ENCODE data around the gene ZFAND3. TPM values are rescaled to one million over a fixed set of nuclear protein-coding genes. Genes with fewer than 3 reads are reported as not detected.
"Not testable (repeated sequence)": the region's sequence is repeated elsewhere in the genome, so short reads cannot be mapped to it uniquely, and the experiment has no call there.

The ZFAND3 gene
- total RNA-seq, 1 experiment from 2014 or later, result 107 TPM

DNA sequence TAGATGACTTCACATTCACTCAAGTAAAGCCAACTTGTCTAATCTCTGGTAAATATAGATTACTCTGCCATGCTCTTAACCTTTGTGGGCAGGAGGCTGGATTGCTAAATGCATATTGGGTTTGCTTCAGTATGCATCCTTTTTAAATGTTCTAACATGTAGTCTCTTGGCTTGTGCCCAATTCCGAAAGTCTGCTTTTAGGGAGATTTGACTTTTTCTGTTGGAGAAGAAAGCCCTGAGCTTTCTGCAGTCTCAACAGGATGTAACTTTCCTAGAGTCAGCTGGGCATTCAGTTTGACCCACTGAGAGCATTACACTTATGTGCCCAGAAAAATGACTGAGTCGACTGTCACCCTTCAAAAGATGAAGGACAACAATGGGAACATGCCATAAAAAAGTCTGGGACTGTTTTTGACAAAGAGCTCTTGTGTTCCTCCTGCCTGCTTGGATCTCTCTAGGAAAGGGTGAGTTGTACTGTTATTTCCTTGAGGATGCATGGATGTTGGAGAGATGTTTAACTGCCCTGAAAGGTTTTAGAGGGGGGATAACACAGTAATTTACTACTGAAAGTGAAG lies 299.4 kb downstream of the ZFAND3 start:
- POLR2A ChIA-PET, result no interaction called here

DNA sequence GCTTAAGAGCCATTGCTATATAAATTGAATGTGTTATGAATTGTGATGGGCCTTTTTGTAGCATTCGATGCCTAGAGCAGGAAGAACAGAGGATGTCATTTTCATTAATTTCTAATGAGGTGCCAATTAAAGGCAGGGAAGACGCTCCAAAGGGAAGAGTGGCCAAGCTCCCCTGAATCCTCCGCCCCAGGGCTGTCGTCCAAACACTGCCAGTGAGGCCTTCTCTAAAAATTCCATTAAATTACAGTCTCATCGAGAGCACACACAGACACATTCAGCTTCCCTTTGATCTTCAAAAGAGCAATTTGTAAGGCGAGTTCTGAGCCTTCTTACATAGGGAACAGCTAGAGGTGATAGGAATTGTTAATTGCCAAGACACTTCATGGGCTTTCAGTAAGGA lies 300.0 kb downstream of the ZFAND3 start:
- no TSS peak for BruUV-seq (replicated peaks)
- no peak overlapping the region for H3K4me3 ChIP-seq (ENCODE audit: low read depth, low read length)
- Mint-ChIP-seq H3K4me1 (ENCODE audit: low read depth, unreplicated experiment) (peaks cover 11% of the 10 kb centered on the region), H3K9me3 (ENCODE audit: unreplicated experiment) (no peaks in the 10 kb centered on the region), H3K27me3 (ENCODE audit: insufficient read depth, unreplicated experiment) (no peaks in the 10 kb centered on the region), H3K4me3 (ENCODE audit: unreplicated experiment) (no peak overlapping the region), H3K27ac (ENCODE audit: unreplicated experiment) (no peak overlapping the region), H3K36me3 (ENCODE audit: insufficient read depth, unreplicated experiment) (peaks cover 48% of the 10 kb centered on the region)
- ChIA-PET CTCF (no interaction called here), POLR2A (no interaction called here)
- intact Hi-C loops (cut with micrococcal nuclease; ENCODE audit: unreplicated experiment), result loop anchor here (10.0 kb wide), 1 partner anchor 85 kb away; no protein-coding TSS in a partner anchor
- H3K36me3 ChIP-seq (ENCODE audit: control insufficient read depth, insufficient read depth, low read length), result peaks cover 2% of the 10 kb centered on the region; the same call in 1 of the 2 replicates
- peaks cover 13% of the 10 kb centered on the region; the same call in 1 of the 2 replicates for H3K4me1 ChIP-seq
- no peaks in the 10 kb centered on the region for H3K27me3 ChIP-seq (replicated peaks; ENCODE audit: control insufficient read depth, insufficient read depth, low read length)
- no peaks in the 10 kb centered on the region for H3K9me3 ChIP-seq
- TF ChIP-seq, protein P1, sequence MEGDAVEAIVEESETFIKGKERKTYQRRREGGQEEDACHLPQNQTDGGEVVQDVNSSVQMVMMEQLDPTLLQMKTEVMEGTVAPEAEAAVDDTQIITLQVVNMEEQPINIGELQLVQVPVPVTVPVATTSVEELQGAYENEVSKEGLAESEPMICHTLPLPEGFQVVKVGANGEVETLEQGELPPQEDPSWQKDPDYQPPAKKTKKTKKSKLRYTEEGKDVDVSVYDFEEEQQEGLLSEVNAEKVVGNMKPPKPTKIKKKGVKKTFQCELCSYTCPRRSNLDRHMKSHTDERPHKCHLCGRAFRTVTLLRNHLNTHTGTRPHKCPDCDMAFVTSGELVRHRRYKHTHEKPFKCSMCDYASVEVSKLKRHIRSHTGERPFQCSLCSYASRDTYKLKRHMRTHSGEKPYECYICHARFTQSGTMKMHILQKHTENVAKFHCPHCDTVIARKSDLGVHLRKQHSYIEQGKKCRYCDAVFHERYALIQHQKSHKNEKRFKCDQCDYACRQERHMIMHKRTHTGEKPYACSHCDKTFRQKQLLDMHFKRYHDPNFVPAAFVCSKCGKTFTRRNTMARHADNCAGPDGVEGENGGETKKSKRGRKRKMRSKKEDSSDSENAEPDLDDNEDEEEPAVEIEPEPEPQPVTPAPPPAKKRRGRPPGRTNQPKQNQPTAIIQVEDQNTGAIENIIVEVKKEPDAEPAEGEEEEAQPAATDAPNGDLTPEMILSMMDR (IDR thresholded peaks at IDR 0.05; ENCODE audit: insufficient read depth in 1 of 2, low read depth in 1 of 2, low read length in 1 of 2, severe bottlenecking in 1 of 2, unreplicated experiment in 1 of 2), result no peak
- no peak for DNase-seq

More for the DNA sequence above, 299.4 kb downstream of the ZFAND3 start:
- CTCF ChIA-PET, result interaction anchor here (0.6 kb wide), 1 partner anchor 328 kb away, joined by 7 read pairs; no protein-coding TSS in a partner anchor
- H3K27me3 ChIP-seq (replicated peaks; ENCODE audit: control insufficient read depth, insufficient read depth, low read length), result no peaks in the 10 kb centered on the region
- peaks cover 2% of the 10 kb centered on the region; the same call in 1 of the 2 replicates for H3K36me3 ChIP-seq (ENCODE audit: control insufficient read depth, insufficient read depth, low read length)
- no peaks in the 10 kb centered on the region for H3K27me3 Mint-ChIP-seq (ENCODE audit: insufficient read depth, unreplicated experiment)
- H3K36me3 Mint-ChIP-seq (ENCODE audit: insufficient read depth, unreplicated experiment), result peaks cover 47% of the 10 kb centered on the region
- H3K9me3 Mint-ChIP-seq (ENCODE audit: unreplicated experiment), result no peaks in the 10 kb centered on the region
- H3K4me3 ChIP-seq (ENCODE audit: low read depth, low read length), result no peak overlapping the region
- H3K4me1 ChIP-seq, result peaks cover 15% of the 10 kb centered on the region; the same call in 1 of the 2 replicates
- TF ChIP-seq, protein P1 (IDR thresholded peaks at IDR 0.05; ENCODE audit: insufficient read depth in 1 of 2, low read depth in 1 of 2, low read length in 1 of 2, severe bottlenecking in 1 of 2, unreplicated experiment in 1 of 2), result no peak
- DNase-seq, result no peak
- H3K27ac Mint-ChIP-seq (ENCODE audit: unreplicated experiment), result no peak overlapping the region
- H3K4me1 Mint-ChIP-seq (ENCODE audit: low read depth, unreplicated experiment), result peaks cover 16% of the 10 kb centered on the region
- intact Hi-C loops (cut with micrococcal nuclease; ENCODE audit: unreplicated experiment), result loop anchor here (10.0 kb wide), 1 partner anchor 84 kb away; no protein-coding TSS in a partner anchor
- BruUV-seq (replicated peaks), result no TSS peak
- no peak overlapping the region for H3K4me3 Mint-ChIP-seq (ENCODE audit: unreplicated experiment)
- H3K9me3 ChIP-seq, result no peaks in the 10 kb centered on the region

DNA sequence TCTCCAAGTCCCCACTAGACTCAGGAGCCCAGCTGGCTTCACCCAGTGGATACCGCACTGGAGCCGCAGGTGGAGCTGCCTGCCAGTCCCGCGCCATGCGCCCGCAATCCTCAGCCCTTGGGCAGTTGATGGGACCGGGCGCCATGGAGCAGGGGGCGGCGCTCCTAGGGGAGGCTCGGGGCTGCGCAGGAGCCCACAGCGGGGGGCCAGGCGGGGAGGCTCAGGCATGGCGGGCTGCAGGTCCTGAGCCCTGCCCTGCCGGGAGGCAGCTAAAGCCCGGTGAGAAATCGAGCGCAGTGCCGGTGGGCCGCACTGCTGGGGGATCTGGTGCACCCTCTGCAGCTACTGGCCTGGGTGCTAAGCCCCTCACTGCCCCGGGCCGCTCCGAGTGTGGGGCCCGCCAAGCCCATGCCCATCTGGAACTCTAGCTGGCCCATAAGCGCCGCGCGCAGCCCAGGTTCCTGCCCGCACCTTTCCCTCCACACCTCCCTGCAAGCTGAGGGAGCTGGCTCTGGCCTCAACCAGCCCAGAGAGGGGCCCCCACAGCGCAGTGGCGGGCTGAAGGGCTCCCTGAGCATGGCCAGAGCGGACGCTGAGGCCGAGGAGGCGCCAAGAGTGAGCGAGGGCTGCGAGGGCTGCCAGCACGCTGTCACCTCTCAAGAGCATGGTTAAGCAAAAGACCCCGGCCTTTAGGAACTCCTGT lies 304.8 kb downstream of the ZFAND3 start:
- H3K4me1 Mint-ChIP-seq (ENCODE audit: low read depth, unreplicated experiment); H3K9me3 ChIP-seq; CTCF ChIA-PET; H3K27ac Mint-ChIP-seq (ENCODE audit: unreplicated experiment); H3K9me3 Mint-ChIP-seq (ENCODE audit: unreplicated experiment); intact Hi-C loops (cut with micrococcal nuclease; ENCODE audit: unreplicated experiment); POLR2A ChIA-PET; BruUV-seq (replicated peaks); H3K4me3 ChIP-seq (ENCODE audit: low read depth, low read length); DNase-seq; H3K4me1 ChIP-seq; H3K36me3 ChIP-seq (ENCODE audit: control insufficient read depth, insufficient read depth, low read length); H3K27me3 Mint-ChIP-seq (ENCODE audit: insufficient read depth, unreplicated experiment); H3K4me3 Mint-ChIP-seq (ENCODE audit: unreplicated experiment); H3K27me3 ChIP-seq (replicated peaks; ENCODE audit: control insufficient read depth, insufficient read depth, low read length): not testable (repeated sequence)
- H3K36me3 Mint-ChIP-seq (ENCODE audit: insufficient read depth, unreplicated experiment), result peaks cover 24% of the 10 kb centered on the region

Measured in Caco-2 (cell line).